Pancreas (tissue), 10 donors: ENCODE measurements around the gene GRIN2A. TPM values are rescaled to one million over a fixed set of nuclear protein-coding genes. Genes with fewer than 3 reads are reported as not detected.

Source experiments
- ATAC-seq, 4 donors: fragments of 200-7000 bp; cut with Tn5 transposase; one replicate each; pipeline versions ENCODE4 v1.8.0 to v1.9.1; 2020; ENCODE audit warnings: mild to moderate bottlenecking in 4 of 4, moderate library complexity in 4 of 4
- DNase-seq, 6 donors: peaks; one replicate each; pipeline ENCODE4 v3.0.0-alpha.2; 2020
- FAIRE-seq: peaks from 2 replicates; lab custom pipeline; 2012; peaks lifted over from hg19 to GRCh38; lab: Jason Lieb, UNC
- H3K27ac ChIP-seq, 4 donors: fragments of 200-600 bp; sonication (generic); 1 replicate in 3 of 4; 2 replicates in 1 of 4; pipeline versions ENCODE4 v1.5.0 to v1.8.0; 2020
- H3K27me3 ChIP-seq, 4 donors: fragments of 200-600 bp; one replicate each; pipeline ENCODE4 v1.8.0; 2021
- H3K36me3 ChIP-seq, 3 donors: fragments of 200-600 bp; sonication (generic) in 1 of 3; one replicate each; pipeline versions ENCODE4 v1.5.0 to v1.8.0; 2020 to 2021
- H3K4me1 ChIP-seq, 3 donors: fragments of 200-600 bp; one replicate each; pipeline ENCODE4 v1.8.0; 2021
- H3K4me3 ChIP-seq, 4 donors: fragments of 200-600 bp; sonication (generic) in 2 of 4; one replicate each; pipeline versions ENCODE4 v1.5.0 to v1.8.0; 2020 to 2021
- H3K9me3 ChIP-seq, 4 donors: fragments of 200-600 bp; one replicate each; pipeline ENCODE4 v1.8.0; 2021
- CTCF ChIP-seq, 4 donors: fragments of 200-600 bp; sonication (generic) in 3 of 4; IDR thresholded peaks; one replicate each; pipeline versions ENCODE4 v1.5.0 to v1.8.0; 2021; ENCODE audit warnings: antibody characterized with exemption in 4 of 4
- WGBS, 2 donors: extraction: QIAGEN DNeasy Blood & Tissue Kit; methylation state at CpG; one replicate each; pipeline ENCODE4 v1.1.7; 2013; 5-methylcytosine and 5-hydroxymethylcytosine counted together
- intact Hi-C, 3 donors: fragments of 100-400 bp; cut with DNase I; formaldehyde crosslinking; loops; one replicate each; pipeline versions ENCODE4 v1.11.1 to v1.14.2; 2022
- polyA plus RNA-seq, 2 donors: library from polyadenylated mRNA; stranded (reverse); fragments of 200-250 nt; gene quantifications; one replicate each; pipeline ENCODE4 v1.2.3, GENCODE V29; 2013
- total RNA-seq, 6 donors: library from RNA; stranded (reverse); fragmentation: NEBNext Ultra II Directional in 4 of 6; extraction: Animal tissue kit (Norgen Biotek cat#: 25700) in 4 of 6; gene quantifications; one replicate each; pipeline versions ENCODE4 v1.2.1 to v1.2.4, GENCODE V29; 2021 to 2023
- donor health status: healthy with polysubstance abuse.
- donor health status: DM: no; HTN: no; CAD: no; lungs with moderate emphysema.
- donor health status: DM: no; HTN: no; CAD: no.
- donor health status: control.
- donor health status: control.
- donor health status: Bipolar disorder and iron deficiency.
- donor health status: DM: yes; HTN: yes; CAD: no.
- donor health status: DM: no; HTN: no; CAD: no.
- donor health status: DM: no; HTN: no; CAD: no.
- donor health status: DM: yes; HTN: yes; CAD: no.

The GRIN2A gene
- total and polyA plus RNA-seq, 8 donors: 0.09 to 2.2 (median 0.32) TPM

DNA sequence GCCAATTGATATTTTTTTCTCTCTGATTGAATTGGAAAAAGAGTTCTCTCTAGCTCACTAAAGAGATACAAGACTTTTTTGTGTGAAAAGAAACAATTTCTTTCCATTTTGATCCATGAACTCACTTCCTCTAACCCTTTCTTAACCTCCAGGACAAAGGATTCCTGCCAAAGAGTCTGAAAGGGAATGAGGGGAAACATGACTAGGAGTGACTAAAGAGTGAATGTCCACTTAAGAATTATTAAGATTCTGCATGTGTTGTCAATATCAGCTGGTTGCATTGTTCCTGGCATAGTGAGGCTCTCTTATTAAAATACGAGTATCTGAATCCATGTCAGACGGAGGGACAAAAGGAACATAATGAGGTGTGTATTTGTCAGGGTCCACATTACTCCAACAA lies 344.7 kb downstream of the GRIN2A start:
- FAIRE-seq: no peak
- WGBS, 2 donors: 46 to 68% methylated on average over 2 of the region's 2 CpGs
- no peak for DNase-seq
- TF ChIP-seq CTCF (IDR thresholded peaks at IDR 0.05): no peak
- Histone ChIP-seq H3K36me3 (no peaks in the 10 kb centered on the region), H3K27me3 (peaks cover 0 to 7% (median 0%) of the 10 kb centered on the region in 4 donors), H3K4me3 (no peak overlapping the region), H3K27ac (no peak overlapping the region), H3K9me3 (no peaks in the 10 kb centered on the region), H3K4me1 (no peaks in the 10 kb centered on the region)
- ATAC-seq: no peak
- intact Hi-C loops: no loop called here

DNA sequence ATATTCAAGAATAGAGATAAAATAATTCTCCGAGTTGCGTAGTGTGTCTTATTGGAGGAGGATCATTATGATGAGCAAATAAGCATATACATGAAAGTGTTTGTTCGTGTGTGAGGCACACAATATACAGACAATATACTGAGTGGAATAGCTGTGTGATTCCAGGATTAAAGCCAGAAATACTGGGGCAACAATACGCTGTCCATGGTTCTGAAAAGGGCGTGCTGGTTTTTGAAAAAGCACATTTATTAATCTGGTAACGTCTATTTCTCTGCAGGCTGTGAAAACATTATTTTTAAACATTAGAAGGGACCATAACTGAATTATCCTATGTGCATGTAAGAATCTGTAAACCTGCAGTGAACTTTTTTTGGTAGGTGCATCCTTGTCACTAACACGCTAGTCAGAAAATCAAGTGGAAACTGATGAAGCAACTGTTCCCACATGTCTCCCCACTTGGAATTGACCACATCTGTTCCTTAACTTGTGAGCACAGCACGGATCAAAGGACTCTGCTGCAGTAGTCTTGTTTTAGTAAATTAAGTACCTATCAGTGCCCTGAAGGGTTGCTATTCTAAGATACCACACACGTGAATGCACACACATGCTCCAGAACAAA lies 346.0 kb downstream of the GRIN2A start:
- H3K4me3 ChIP-seq: no peak overlapping the region
- no peak overlapping the region for H3K27ac ChIP-seq
- FAIRE-seq: no peak
- 34 to 43% methylated on average over 9 of the region's 9 CpGs for WGBS, 2 donors
- H3K9me3 ChIP-seq: no peaks in the 10 kb centered on the region
- intact Hi-C loops: no loop called here
- H3K36me3 ChIP-seq: no peaks in the 10 kb centered on the region
- H3K27me3 ChIP-seq: peaks cover 0 to 7% (median 0%) of the 10 kb centered on the region in 4 donors
- peak in 1 of 4 donors; percentile 65 for ATAC-seq
- H3K4me1 ChIP-seq: no peaks in the 10 kb centered on the region
- peak in 2 of 6 donors; percentile 14 to 20 for DNase-seq
- TF ChIP-seq CTCF (IDR thresholded peaks at IDR 0.05): no peak

DNA sequence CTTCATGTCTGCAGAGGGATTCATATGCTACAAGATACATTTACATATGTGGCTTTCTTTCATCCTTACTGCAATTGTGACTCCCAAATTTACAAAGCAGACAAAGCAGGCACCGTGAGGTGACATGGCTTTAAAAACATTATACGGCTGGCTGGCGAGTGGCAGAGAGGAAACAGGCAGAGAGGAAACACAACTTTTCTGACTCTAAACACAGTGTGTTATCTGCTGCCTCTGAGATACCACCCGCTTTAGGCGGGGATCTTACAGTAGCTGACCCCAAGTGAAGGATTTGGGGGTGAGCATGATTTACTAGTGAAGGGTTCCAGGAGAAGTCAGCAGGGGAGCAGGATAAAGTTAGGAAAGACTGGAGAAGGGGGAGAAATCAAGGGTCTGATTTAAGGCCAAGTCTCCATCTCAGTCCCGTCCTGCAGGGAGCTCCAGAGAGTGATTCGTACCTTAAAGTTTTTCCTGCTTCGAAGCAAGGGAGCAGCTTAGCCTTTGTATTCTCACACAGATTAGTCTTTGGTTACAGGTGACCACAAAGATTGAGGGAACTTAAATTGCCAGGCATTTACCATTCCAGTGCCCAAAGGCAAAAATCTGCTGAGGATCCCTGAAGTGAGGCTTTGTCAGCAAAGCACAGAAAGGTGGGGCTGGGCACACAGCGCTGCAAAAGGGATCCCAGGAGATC lies 355.0 kb downstream of the GRIN2A start:
- Histone ChIP-seq H3K4me3 (no peak overlapping the region), H3K4me1 (no peaks in the 10 kb centered on the region), H3K27ac (no peak overlapping the region), H3K36me3 (no peaks in the 10 kb centered on the region), H3K9me3 (no peaks in the 10 kb centered on the region), H3K27me3 (no peaks in the 10 kb centered on the region)
- ATAC-seq (no peak), FAIRE-seq (no peak), DNase-seq (no peak)
- no peak for TF ChIP-seq CTCF (IDR thresholded peaks at IDR 0.05)
- whole genome bisulfite sequencing, 2 donors: 55 to 59% methylated on average over 9 of the region's 9 CpGs
- intact Hi-C loops: no loop called here

- no peaks in the 10 kb centered on the region for H3K4me1 ChIP-seq
- no peak for TF ChIP-seq CTCF (IDR thresholded peaks at IDR 0.05)
- no peaks in the 10 kb centered on the region for H3K27me3 ChIP-seq
- ATAC-seq (no peak), DNase-seq (no peak), FAIRE-seq (no peak)
- no peak overlapping the region for H3K27ac ChIP-seq
- H3K36me3 ChIP-seq: no peaks in the 10 kb centered on the region
- H3K9me3 ChIP-seq: no peaks in the 10 kb centered on the region
- WGBS, 2 donors: 60 to 61% methylated on average over 2 of the region's 2 CpGs
- no peak overlapping the region for H3K4me3 ChIP-seq
- intact Hi-C loops: no loop called here
Measured at GRCh38 chr16:9826656-9827055, 355.6 kb downstream of the GRIN2A start.
